ENCODE measurements around the gene SEC22A.

The SEC22A gene

GRCh38 chr3:123287051-123287961 is 85.6 kb downstream of the SEC22A start:
- no peak for DNase-seq (ENCODE audit: low read depth in 1 of 2, low spot score in 1 of 2)

- no peak for DNase-seq (ENCODE audit: low read depth in 1 of 2, low spot score in 1 of 2)
Measured at GRCh38 chr3:123287962-123288302, 86.2 kb downstream of the SEC22A start.

- DNase-seq (ENCODE audit: low read depth in 1 of 2, low spot score in 1 of 2), result no peak
Measured at GRCh38 chr3:123289391-123290106, 87.8 kb downstream of the SEC22A start.

GRCh38 chr3:123290107-123290930 is 88.6 kb downstream of the SEC22A start:
- DNase-seq (ENCODE audit: low read depth in 1 of 2, low spot score in 1 of 2), result no peak

GRCh38 chr3:123290962-123291361 is 89.2 kb downstream of the SEC22A start:
- DNase-seq (ENCODE audit: low read depth in 1 of 2, low spot score in 1 of 2), result no peak

- no peak for DNase-seq (ENCODE audit: low read depth in 1 of 2, low spot score in 1 of 2)
Measured at GRCh38 chr3:123291404-123291803, 89.7 kb downstream of the SEC22A start.

GRCh38 chr3:123292321-123293310 is 90.9 kb downstream of the SEC22A start:
- no peak for DNase-seq (ENCODE audit: low read depth in 1 of 2, low spot score in 1 of 2)

- DNase-seq (ENCODE audit: low read depth in 1 of 2, low spot score in 1 of 2), result no peak
Measured at GRCh38 chr3:123294296-123294938, 92.7 kb downstream of the SEC22A start.

GRCh38 chr3:123295171-123295900 is 93.6 kb downstream of the SEC22A start:
- DNase-seq (ENCODE audit: low read depth in 1 of 2, low spot score in 1 of 2), result no peak

- DNase-seq (ENCODE audit: low read depth in 1 of 2, low spot score in 1 of 2), result no peak
Measured at GRCh38 chr3:123295901-123296250, 94.1 kb downstream of the SEC22A start.

GRCh38 chr3:123296261-123296660 is 94.5 kb downstream of the SEC22A start:
- DNase-seq (ENCODE audit: low read depth in 1 of 2, low spot score in 1 of 2), result no peak

- no peak for DNase-seq (ENCODE audit: low read depth in 1 of 2, low spot score in 1 of 2)
Measured at GRCh38 chr3:123296836-123297626, 95.3 kb downstream of the SEC22A start.

- no peak for DNase-seq (ENCODE audit: low read depth in 1 of 2, low spot score in 1 of 2)
Measured at GRCh38 chr3:123297627-123297899, 95.8 kb downstream of the SEC22A start.

- DNase-seq (ENCODE audit: low read depth in 1 of 2, low spot score in 1 of 2), result no peak
Measured at GRCh38 chr3:123298903-123299302, 97.2 kb downstream of the SEC22A start.

GRCh38 chr3:123299581-123299980 is 97.8 kb downstream of the SEC22A start:
- DNase-seq (ENCODE audit: low read depth in 1 of 2, low spot score in 1 of 2), result no peak

- DNase-seq (ENCODE audit: low read depth in 1 of 2, low spot score in 1 of 2), result no peak
Measured at GRCh38 chr3:123300056-123300455, 98.3 kb downstream of the SEC22A start.

- no peak for DNase-seq (ENCODE audit: low read depth in 1 of 2, low spot score in 1 of 2)
Measured at GRCh38 chr3:123300583-123300982, 98.8 kb downstream of the SEC22A start.

GRCh38 chr3:123301331-123302184 is 99.8 kb downstream of the SEC22A start:
- no peak for DNase-seq (ENCODE audit: low read depth in 1 of 2, low spot score in 1 of 2)

All from activated CD4-positive, alpha-beta T cell treated with anti-CD3 and anti-CD28 coated beads, Interleukin-2, amount 50 U/mL, for 24 hours (primary cell).